Epithelial cell of proximal tubule (primary cell): ENCODE results near the gene EML6. TPM values are rescaled to one million over a fixed set of nuclear protein-coding genes. Genes with fewer than 3 reads are reported as not detected.

Experiments
- DNase-seq: peaks from one replicate; pipeline ENCODE4 v3.0.0-alpha.2; 2011; ENCODE audit warnings: low read depth
- H3K4me3 ChIP-seq: 2 replicates; pipeline ENCODE4 v1.5.1; 2011; ENCODE audit warnings: low read depth, mild to moderate bottlenecking, low read length
- total RNA-seq: library from RNA; depleted of rRNA; stranded (reverse); fragments of >200 nt; gene quantifications from 2 replicates; pipeline ENCODE4 v1.2.3, GENCODE V29; 2015
- TF ChIP-seq, protein P1 (sequence below): conservative IDR thresholded peaks from 2 replicates; pipeline ENCODE4 v1.5.1; 2012; ENCODE audit warnings: low read depth, mild to moderate bottlenecking, low read length

EML6 gene
- total RNA-seq, 1 donor from 2014 or later = 3.7 TPM

DNA sequence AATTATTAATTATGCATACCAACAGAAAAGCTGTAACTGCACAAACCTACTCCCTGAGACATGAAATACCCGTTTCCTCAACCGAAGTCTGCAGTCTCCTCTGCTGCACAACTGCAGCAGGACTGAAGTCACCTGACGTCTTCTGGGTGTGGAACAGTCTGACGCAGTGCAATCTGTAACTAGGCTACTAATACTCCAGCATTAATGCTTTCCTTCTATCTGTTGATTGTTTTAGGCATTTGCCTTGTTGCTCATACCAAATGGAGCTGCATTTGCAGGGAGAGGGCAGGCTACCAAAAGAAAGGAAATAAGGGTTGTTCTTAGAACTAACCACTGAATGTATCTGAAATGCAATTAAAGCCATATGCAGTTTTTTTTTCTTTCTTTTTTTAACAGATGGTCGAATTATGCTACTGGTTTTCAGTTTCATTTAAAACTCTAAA is 286.7 kb downstream of the EML6 start:
- DNase-seq = no peak
- peak overlapping the region; percentile 34 for H3K4me3 ChIP-seq
- TF ChIP-seq, protein P1, sequence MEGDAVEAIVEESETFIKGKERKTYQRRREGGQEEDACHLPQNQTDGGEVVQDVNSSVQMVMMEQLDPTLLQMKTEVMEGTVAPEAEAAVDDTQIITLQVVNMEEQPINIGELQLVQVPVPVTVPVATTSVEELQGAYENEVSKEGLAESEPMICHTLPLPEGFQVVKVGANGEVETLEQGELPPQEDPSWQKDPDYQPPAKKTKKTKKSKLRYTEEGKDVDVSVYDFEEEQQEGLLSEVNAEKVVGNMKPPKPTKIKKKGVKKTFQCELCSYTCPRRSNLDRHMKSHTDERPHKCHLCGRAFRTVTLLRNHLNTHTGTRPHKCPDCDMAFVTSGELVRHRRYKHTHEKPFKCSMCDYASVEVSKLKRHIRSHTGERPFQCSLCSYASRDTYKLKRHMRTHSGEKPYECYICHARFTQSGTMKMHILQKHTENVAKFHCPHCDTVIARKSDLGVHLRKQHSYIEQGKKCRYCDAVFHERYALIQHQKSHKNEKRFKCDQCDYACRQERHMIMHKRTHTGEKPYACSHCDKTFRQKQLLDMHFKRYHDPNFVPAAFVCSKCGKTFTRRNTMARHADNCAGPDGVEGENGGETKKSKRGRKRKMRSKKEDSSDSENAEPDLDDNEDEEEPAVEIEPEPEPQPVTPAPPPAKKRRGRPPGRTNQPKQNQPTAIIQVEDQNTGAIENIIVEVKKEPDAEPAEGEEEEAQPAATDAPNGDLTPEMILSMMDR = no peak

DNA sequence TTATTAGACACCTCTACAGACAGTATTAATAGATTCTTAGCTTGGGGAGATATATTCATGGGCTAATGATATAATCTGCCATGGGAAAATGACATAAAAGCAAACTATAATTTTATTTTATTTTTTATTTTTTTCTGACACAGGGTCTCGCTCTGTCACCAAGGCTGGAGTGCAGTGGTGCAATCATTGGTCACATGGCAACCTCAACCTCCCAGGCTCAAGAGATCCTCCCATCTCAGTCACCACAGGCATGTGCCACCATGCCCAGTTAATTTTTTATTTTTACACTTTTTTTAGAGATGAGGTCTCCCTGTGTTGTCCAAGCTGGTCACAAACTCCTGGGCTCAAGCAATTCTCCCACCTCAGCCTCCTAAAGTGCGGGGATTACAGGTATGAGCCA is 287.5 kb downstream of the EML6 start:
- DNase-seq = no peak
- TF ChIP-seq, protein P1 = no peak

DNA sequence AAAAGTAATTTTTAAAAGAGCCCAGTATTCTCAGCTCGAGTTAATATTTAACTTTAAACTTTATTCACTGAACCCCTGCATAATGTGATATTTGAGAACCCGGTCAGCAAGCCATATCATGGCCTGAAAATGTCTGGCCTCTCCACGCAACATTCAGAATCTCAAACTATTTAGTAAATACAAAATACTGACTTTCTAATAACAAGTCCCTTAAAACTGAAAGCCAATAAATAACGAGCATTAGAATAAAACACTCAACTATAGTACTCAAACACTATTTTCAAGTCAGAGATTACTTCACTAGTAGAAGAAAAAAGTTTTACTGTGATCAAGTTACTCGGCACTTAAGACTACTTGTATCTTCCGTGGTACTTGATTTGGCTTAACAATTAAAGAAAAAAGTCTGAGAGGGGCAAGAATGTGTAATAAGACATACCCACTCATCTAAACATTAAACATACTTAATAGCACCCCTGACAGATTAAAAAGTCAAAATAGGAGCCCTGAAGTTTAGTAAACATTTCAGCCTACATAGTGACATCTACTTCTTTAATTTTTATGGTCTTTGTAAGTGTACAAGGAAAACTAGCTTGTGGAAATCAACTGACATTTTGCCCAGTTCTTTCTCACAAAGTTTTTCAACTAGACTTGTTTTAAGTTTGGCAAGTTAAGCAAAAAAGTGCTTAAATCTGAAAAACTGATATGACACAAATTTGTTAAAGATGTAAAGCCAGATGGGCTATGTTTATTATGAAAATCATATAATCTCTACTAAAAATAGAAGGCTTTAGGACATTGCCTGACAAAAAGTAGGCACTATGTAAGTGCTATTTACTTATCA is 288.6 kb downstream of the EML6 start:
- peak overlapping the region; percentile 22 for H3K4me3 ChIP-seq
- DNase-seq = no peak
- TF ChIP-seq, protein P1 = no peak

More for the DNA sequence above, 287.5 kb downstream of the EML6 start:
- peak overlapping the region; percentile 34 for H3K4me3 ChIP-seq

DNA sequence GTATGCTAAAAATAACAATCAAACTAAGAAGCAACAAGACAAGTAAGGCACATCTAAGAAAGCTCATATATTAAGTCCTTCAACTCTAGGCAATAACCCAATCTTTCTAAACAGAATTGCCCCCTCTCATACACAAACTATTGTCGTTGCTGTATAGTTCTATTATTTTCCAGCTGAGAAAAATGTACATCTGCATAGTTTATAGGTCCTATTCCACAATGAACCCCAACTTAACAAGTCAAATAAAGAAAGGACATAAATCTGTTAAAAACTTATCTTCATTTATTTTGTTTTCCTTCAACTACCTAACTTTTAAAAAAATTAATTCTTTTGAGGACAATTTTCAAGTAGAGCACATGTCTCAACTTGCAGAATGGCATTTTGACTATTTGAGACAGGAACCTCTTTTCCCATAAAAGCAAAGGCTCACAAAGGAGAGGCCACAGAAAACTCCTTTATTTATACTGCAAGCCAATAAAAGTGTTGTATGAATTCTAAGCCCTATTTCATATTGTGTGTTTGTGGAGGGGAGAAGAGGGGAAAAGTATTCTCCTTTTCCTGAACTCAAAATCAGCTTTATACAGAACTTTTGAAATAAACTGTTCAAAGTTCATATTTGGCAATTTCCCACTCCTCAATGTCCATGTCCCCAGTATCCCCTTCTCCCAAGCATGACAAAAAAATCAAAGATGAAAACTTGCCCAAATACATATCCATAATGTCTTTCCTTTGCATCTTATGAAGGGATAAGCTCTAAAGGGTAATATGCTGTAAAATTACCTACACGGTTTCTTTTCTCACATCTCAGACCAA is 289.4 kb downstream of the EML6 start:
- DNase-seq = no peak
- no peak overlapping the region for H3K4me3 ChIP-seq
- TF ChIP-seq, protein P1 = no peak

- TF ChIP-seq, protein P1 = no peak
- DNase-seq = no peak
- H3K4me3 ChIP-seq = no peak overlapping the region
Measured at GRCh38 chr2:55013936-55014335, 290.5 kb downstream of the EML6 start.

DNA sequence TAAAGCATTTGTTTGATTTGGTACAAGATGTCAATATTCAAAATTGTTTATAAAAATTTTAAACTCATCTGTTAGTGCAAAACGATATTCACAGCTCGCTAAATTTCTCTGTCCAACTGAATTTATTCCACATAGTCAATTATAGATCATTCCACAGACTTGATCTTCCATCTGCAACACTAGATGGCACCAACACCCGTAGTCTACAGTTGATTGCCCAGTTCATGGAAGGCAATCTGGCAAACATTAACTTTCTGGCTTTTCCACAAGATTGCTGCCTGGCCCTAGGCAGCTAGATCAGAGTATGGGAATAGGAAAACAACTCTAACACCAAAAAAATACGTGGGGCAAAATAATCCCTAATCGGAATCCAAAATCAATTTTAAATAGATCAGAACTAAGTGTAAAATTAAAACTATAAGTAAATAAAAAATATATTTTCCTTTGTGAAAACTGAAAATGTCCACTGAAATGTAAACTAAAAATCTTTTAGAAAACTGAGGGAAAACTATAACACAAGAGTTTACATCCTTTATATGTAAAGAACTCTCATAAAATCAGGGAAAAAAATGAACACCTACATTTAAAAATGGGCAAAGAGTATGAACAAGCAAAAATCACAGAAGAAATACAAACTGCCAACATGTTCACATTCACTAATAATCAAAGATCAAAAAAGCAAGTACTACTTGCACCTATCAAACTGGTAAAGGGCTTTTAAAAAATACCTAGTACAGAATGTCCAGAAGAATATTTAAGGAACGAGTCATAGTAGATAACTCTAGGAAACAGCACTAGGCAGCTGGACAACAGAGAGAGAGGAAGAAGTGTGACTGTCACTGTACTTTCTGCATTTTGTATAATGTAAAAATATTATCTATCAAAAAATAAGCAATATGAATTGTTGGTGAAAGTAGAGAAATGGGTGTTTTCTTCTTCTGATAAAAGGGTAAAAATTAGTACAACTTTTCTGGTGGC is 291.8 kb downstream of the EML6 start:
- TF ChIP-seq, protein P1 = peak; percentile 87
- H3K4me3 ChIP-seq = no peak overlapping the region
- peak; percentile 73 for DNase-seq
